Activated T-cell treated with anti-CD3 and anti-CD28 coated beads, Interleukin-2, amount 50 U/mL, for 72 hours (primary cell): ENCODE measurements around the gene VPS25. TPM values are rescaled to one million over a fixed set of nuclear protein-coding genes. Genes with fewer than 3 reads are reported as not detected.
"Not testable (repeated sequence)": the region's sequence is repeated elsewhere in the genome, so short reads cannot be mapped to it uniquely, and the experiment has no call there.

Source experiments
- ATAC-seq, 2 donors: fragments of 150-1000 bp; cut with Tn5 transposase; replicated peaks in 1 of 2; 2 replicates each; pipeline ENCODE4 v1.10.0; 2021; ENCODE audit warnings: moderate library complexity in 2 of 2, mild to moderate bottlenecking in 1 of 2
- DNase-seq, 2 donors: peaks; one replicate each; pipeline ENCODE4 v3.0.0; 2021 to 2022; ENCODE audit warnings: mixed read lengths in 1 of 2
- H3K27ac Mint-ChIP-seq: one replicate; pipeline ENCODE4 v1.8.0; 2022; ENCODE audit warnings: mild to moderate bottlenecking, moderate library complexity, mixed read lengths
- H3K27me3 Mint-ChIP-seq: one replicate; pipeline ENCODE4 v1.8.0; 2022; ENCODE audit warnings: low read depth, mixed read lengths
- H3K36me3 Mint-ChIP-seq, 2 donors: one replicate each; pipeline ENCODE4 v1.8.0; 2022; ENCODE audit warnings: mixed read lengths in 2 of 2, mild to moderate bottlenecking in 1 of 2; ENCODE audit not compliant: insufficient read depth in 2 of 2
- H3K4me1 Mint-ChIP-seq: one replicate; pipeline ENCODE4 v1.8.0; 2022; ENCODE audit warnings: low read depth, mixed read lengths
- H3K4me3 Mint-ChIP-seq, 2 donors: one replicate each; pipeline ENCODE4 v1.8.0; 2022; ENCODE audit warnings: mild to moderate bottlenecking in 2 of 2, mixed read lengths in 2 of 2, moderate library complexity in 2 of 2
- H3K9me3 Mint-ChIP-seq, 2 donors: one replicate each; pipeline ENCODE4 v1.8.0; 2022; ENCODE audit warnings: mixed read lengths in 2 of 2
- total RNA-seq, 2 donors: library from RNA; stranded (reverse); gene quantifications; one replicate each; pipeline ENCODE4 v1.2.3, GENCODE V29; 2022

The VPS25 gene
- total RNA-seq, 2 donors from 2014 or later = 64.4 to 71.6 TPM

DNA sequence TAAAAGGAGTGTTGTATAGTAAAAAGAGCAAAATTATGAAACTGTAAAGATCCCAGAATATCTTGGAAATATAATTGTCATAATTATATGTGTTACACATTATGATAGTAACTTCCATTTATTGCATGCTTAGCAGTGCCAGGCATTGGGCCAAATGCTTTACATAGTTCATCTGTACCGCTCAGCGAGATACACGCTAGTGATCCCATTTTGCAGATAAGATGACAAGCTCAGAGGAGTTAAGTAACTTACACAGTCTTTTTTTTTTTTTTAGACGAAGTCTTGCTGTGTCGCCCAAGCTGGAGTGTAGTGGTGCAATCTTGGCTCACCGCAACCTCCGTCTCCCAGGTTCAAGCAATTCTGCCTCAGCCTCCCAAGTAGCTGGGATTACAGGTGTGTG lies 21.6 kb upstream of the VPS25 start:
- Mint-ChIP-seq H3K4me1 (no peaks in the 10 kb centered on the region), H3K27ac (no peak overlapping the region), H3K9me3 (no peaks in the 10 kb centered on the region), H3K36me3 (no peaks in the 10 kb centered on the region), H3K27me3 (peaks cover 56% of the 10 kb centered on the region), H3K4me3 (no peak overlapping the region)
- DNase-seq (no peak), ATAC-seq (no peak)

DNA sequence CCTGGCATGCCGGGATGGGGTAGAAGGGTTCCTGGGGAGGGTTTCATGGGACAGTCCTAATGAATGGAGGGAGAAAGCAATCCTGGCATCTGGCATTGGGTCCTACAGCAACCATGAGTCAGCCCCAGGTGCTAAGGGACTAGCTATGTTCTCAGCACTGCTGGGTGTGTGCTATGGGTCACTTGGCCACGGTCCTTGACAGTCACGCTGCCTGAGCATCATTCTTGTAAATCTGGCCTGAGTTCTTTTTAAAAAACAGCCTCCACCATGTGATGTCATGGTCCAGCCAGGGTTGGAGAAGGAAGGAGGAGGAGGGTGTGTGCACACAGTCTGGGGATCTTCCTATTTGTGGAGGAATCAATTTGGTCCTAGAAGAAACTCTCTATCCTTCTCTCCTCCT lies 18.5 kb upstream of the VPS25 start:
- Mint-ChIP-seq H3K27ac (no peak overlapping the region), H3K4me3 (no peak overlapping the region)
- no peak for ATAC-seq

DNA sequence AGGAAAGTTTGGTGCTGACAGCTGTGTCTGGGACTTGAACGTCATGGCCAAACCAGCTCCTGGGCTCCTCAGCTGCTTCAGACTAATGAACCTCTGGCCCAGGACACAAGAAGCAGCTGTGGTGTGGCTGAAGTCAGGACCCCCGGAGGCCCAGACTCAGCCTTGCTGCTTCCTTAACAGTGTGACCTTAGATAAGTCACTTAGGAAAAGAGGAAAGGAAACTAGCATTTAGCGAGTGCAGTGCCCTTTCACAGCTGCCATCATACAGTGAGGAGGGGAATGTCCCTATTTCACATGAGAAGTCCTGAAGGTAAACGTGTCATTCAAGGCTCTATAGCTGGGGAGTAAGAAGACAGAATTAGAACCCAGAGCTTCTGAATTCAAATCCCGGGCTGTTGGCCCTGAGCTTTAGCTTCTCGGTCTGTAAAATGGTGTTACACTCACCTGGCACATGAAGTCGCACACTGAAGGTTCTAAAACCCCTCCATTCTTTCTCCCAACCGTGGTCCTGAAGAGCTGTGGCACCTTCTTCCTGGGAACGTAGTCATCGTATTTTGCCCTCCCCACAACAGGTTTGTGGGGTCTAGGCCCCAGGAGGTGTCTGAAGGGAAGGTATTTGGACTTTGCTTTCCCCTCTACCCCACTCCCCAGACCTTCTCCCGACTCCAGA lies 13.1 kb upstream of the VPS25 start:
- H3K4me1 Mint-ChIP-seq = peaks cover 4% of the 10 kb centered on the region
- H3K27me3 Mint-ChIP-seq = peaks cover 72% of the 10 kb centered on the region
- H3K27ac Mint-ChIP-seq = no peak overlapping the region

More for the DNA sequence above, 18.5 kb upstream of the VPS25 start:
- Mint-ChIP-seq H3K36me3 (no peaks in the 10 kb centered on the region), H3K27me3 (peaks cover 67% of the 10 kb centered on the region), H3K9me3 (no peaks in the 10 kb centered on the region), H3K4me1 (no peaks in the 10 kb centered on the region)
- no peak for DNase-seq

DNA sequence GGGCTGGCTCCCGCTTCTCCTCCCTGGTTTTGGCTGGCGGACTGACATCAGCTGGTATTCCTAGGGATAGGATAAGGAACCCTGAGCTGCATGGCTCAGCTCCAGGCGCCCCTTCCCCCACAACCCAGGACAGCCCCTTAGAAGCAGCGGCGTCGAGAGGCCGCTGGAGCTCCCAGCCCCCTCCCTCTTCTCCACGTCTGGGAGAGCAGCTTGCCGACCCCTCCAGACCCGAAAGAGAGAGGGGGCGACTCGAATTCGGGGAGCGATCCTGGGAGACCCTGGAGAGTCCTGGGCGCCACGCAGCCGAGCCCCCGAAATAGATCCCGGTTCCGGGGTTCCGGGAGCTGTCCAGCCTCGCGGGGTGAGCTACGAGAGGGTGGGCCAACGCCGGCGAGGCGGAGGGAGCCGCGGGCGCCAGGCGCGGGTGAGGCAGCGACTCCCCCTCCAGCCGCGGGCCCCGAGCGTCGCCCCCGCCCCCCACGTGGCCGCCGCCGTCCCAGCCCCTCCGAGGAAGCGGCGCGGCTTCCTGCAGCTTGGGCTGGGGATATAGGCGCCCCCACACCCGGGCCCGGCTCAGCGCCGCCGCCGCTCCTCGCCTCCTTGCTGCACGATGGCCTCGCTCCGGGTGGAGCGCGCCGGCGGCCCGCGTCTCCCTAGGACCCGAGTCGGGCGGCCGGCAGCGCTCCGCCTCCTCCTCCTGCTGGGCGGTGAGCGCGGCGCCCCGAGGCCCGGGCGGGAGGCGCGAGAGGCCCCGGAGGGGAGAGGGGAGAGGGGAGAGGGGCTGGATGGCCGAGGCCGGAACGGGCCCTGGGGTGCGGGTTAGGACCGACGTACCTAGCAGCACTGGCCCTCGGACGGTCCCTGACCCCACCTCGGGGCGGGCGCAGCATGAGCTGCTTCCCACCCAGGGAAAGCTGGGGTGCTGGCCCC lies 12.3 kb upstream of the VPS25 start, which contains the start of gene RAMP2:
TSS of gene RAMP2 (plus strand) at position 576 of the 930 bp plus-strand sequence. CDS start at position 611, 35 bp downstream.
- ATAC-seq = peak; percentile 50 to 54
- peak within 1 kb of the TSS; percentile 60 to 64 for H3K4me3 Mint-ChIP-seq
- H3K9me3 Mint-ChIP-seq = no peaks in the 10 kb centered on the region
- peaks cover 4% of the 10 kb centered on the region for H3K4me1 Mint-ChIP-seq
- DNase-seq = peak; percentile 33 to 34
- H3K36me3 Mint-ChIP-seq = no peaks in the 10 kb centered on the region
- peaks cover 75% of the 10 kb centered on the region for H3K27me3 Mint-ChIP-seq
- no peak within 1 kb of the TSS for H3K27ac Mint-ChIP-seq

More for the DNA sequence above, 13.1 kb upstream of the VPS25 start:
- DNase-seq (no peak), ATAC-seq (no peak)
- no peaks in the 10 kb centered on the region for H3K9me3 Mint-ChIP-seq
- peak overlapping the region; percentile 56 to 64 for H3K4me3 Mint-ChIP-seq
- no peaks in the 10 kb centered on the region for H3K36me3 Mint-ChIP-seq

DNA sequence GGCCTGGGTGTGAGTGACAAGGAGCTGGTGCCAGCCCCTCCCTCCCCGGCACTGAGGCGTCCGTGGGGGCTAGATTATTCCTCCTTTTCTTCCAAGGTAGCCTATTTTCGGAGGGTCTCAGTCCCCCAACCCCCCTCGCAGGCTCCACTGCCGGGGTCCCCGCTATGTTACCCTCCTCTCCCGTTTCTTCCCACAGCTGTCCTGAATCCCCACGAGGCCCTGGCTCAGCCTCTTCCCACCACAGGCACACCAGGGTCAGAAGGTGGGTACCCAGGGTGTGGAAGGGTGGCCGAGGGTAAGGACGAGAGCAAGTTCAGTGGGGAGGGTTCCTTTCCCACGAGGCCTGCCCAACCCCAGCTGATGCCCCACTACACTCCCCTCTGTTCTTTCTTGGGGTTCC lies 11.6 kb upstream of the VPS25 start:
- no peak for DNase-seq
- Mint-ChIP-seq H3K4me3 (peak overlapping the region; percentile 36 to 53), H3K36me3 (no peaks in the 10 kb centered on the region), H3K27me3 (peaks cover 72% of the 10 kb centered on the region), H3K27ac (no peak overlapping the region), H3K4me1 (peaks cover 4% of the 10 kb centered on the region), H3K9me3 (no peaks in the 10 kb centered on the region)
- no peak for ATAC-seq

DNA sequence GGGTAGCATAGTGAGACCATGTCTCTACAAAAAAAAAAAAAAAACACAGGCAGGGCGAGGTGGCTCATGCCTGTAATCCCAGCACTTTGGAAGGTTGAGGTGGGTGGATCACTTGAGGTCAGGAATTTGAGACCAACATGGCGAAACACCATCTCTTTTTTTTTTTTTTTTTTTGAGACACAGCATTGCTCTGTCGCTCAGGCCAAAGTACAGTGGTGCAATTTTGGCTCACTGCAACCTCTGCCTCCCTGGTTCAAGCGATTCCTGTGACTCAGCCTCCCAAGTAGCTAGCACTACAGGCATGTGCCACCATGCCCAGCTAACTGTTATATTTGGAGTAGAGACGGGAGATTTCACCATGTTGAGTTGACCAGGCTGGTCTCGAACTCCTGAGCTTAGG lies 7.1 kb upstream of the VPS25 start:
- Mint-ChIP-seq H3K27ac (no peak overlapping the region), H3K4me3 (no peak overlapping the region), H3K4me1 (no peaks in the 10 kb centered on the region), H3K27me3 (peaks cover 55% of the 10 kb centered on the region), H3K9me3 (no peaks in the 10 kb centered on the region), H3K36me3 (no peaks in the 10 kb centered on the region)
- ATAC-seq (no peak), DNase-seq (no peak)

DNA sequence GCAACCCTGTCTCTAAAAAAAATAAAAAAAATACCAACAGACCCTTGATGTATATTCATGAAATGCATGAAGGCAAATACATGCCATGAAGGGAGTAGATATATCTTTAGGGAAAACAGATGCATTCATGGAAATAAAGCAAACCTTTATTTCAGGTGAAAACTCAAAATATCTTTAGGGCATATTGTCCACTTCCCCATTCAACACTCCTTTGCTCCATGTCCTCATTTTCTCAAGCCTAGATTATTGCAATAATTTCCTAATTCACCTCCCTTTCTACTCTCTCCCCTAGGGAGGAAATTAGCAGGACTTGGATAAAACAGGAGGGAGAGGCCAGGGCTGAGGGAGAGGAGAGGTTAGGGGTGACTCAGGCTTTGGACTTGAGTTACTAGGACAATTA lies 5.7 kb upstream of the VPS25 start:
- Mint-ChIP-seq H3K4me3 (no peak overlapping the region), H3K9me3 (no peaks in the 10 kb centered on the region), H3K27me3 (peaks cover 45% of the 10 kb centered on the region), H3K4me1 (peaks cover 8% of the 10 kb centered on the region), H3K36me3 (no peaks in the 10 kb centered on the region), H3K27ac (no peak overlapping the region)
- ATAC-seq (no peak), DNase-seq (no peak)

DNA sequence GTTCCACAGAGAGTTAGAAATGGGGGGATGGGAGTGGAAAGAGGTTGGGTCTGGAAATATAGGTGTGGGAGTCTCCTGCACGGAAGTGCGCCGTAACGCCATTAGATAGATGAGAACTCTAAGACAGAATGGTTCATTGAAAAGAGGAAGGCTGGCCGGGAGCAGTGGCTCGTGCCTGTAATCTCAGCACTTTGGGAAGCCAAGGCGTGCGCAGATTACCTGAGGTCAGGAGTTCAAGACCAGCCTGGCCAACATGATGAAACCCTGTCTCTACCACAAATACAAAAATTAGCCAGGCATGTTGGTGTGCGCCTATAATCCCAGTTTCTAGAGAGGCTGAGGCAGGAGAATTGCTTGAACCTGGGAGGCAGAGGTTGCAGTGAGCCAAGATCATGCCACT lies 5.2 kb upstream of the VPS25 start:
- ATAC-seq = not testable (repeated sequence)

DNA sequence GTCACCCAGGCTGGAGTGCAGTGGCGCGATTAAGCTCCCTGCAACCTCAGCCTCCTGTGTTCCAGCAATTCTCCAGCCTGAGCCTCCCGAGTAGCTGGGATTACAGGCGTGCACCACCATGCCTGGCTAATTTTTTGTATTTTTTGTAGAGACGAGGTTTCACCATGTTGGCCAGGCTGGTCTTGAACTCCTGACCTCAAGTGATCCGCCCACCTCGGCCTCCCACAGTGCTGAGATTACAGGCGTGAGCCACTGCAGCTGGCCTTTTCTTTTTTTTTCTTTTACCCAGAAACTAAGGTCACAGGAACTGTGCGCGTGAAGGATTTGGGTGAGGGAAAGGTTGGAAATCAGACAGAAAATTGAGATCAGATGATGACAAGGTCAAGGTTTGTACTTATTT lies 3.3 kb upstream of the VPS25 start:
- H3K36me3 Mint-ChIP-seq, H3K4me3 Mint-ChIP-seq: not testable (repeated sequence)

More for the DNA sequence above, 5.2 kb upstream of the VPS25 start:
- H3K4me3 Mint-ChIP-seq, DNase-seq, H3K36me3 Mint-ChIP-seq, H3K27ac Mint-ChIP-seq, H3K9me3 Mint-ChIP-seq: not testable (repeated sequence)
- Mint-ChIP-seq H3K4me1 (peaks cover 13% of the 10 kb centered on the region), H3K27me3 (peaks cover 40% of the 10 kb centered on the region)

DNA sequence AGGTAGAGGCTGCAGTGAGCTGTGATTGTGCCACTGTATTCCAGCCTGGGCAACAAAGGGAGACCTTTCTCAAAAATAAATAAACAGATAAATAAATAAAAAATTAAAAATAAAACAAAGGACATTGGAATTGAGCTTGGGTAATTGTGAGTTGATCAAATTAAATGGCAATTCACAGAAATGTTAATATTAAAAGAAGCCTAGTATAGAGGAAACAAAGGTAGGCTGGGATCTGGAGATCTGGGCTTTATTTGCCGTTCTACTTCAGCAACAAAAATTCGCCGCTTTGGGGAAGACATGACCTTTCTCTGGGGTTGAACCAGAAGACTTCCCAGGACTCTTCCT lies 332 bp upstream of the VPS25 start:
- DNase-seq = no peak

More for the DNA sequence above, 3.3 kb upstream of the VPS25 start:
- H3K9me3 Mint-ChIP-seq, ATAC-seq, H3K27ac Mint-ChIP-seq, DNase-seq: not testable (repeated sequence)
- Mint-ChIP-seq H3K27me3 (peaks cover 25% of the 10 kb centered on the region), H3K4me1 (peaks cover 25% of the 10 kb centered on the region)

DNA sequence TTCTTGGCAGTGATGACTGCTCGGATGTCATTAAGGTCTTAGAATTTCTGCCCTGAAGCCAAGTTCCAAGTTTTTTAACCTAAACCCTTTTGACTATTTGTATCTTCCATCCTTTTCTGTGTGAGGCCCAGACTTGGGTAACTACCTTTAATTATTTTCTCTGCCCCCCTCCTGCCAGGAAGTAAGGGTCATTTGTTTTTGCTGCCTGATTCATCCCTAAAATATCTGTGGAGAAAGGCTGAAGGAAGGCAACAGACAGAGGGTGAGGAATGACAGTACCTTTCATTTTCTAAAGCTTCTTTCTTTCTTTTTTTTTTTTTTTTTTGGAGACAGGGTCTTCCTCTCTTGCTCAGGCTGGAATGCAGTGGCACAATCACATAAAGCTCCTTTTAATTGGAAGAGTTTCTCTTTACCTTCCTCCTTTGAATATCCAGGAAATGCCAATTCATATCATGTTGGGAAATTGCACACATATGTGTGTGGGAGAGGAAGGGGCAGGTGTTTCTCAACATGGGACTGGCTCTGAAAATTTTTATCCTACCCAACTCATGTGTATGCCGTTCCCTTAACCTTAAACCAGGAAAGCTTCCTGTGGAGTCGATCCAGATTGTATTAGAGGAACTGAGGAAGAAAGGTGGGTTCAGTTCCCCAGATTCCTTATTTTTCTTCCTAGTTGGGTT lies 957 bp downstream of the VPS25 start:
- ATAC-seq (no peak), DNase-seq (no peak)
- Mint-ChIP-seq H3K4me3 (peak overlapping the region; percentile 99), H3K4me1 (peaks cover 25% of the 10 kb centered on the region), H3K27ac (peak overlapping the region; percentile 98), H3K36me3 (peaks cover 1 to 8% of the 10 kb centered on the region in 2 donors), H3K9me3 (no peaks in the 10 kb centered on the region), H3K27me3 (no peaks in the 10 kb centered on the region)

More for the DNA sequence above, 332 bp upstream of the VPS25 start:
- ATAC-seq = peak; percentile 11 to 29
- Mint-ChIP-seq H3K9me3 (no peaks in the 10 kb centered on the region), H3K4me1 (peaks cover 25% of the 10 kb centered on the region), H3K27ac (peak overlapping the region; percentile 98), H3K36me3 (peaks cover 1 to 8% of the 10 kb centered on the region in 2 donors), H3K4me3 (peak overlapping the region; percentile 99), H3K27me3 (peaks cover 8% of the 10 kb centered on the region)

DNA sequence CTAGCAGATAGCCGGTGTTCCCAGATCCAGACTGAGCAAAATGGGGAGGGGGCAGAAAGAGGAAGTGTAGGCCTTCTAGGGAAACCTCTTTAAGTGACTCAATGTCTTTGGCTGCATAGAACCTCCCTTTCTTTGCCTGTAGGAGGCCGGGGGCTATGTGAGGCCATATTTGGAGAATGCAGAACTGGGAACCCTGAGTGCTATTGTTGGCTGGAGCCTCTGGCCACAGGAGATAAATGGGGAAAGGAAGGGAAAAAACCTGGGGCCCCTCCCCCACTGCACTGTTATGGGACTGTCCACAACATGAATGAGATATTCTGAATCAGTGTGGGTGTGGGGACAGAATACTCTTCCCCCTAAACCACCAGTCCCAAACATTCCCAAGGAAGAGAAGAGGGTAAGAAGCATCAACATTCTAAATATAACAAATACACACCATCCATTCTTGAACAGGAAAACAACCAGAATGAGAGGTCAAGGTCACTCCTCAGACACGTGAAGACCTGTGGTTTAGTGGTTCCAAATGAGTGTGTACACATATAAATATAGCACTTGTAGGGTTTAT lies 2.4 kb downstream of the VPS25 start:
- no peak for ATAC-seq
- Mint-ChIP-seq H3K27me3 (no peaks in the 10 kb centered on the region), H3K9me3 (no peaks in the 10 kb centered on the region), H3K4me3 (peak overlapping the region; percentile 99), H3K4me1 (peaks cover 32% of the 10 kb centered on the region), H3K36me3 (peaks cover 1 to 8% of the 10 kb centered on the region in 2 donors), H3K27ac (no peak overlapping the region)
- DNase-seq = no peak
